ENCODE measurements around the gene RDH11. TPM values are rescaled to one million over a fixed set of nuclear protein-coding genes. Genes with fewer than 3 reads are reported as not detected.

RDH11 gene
- total and polyA plus RNA-seq, 8 donors, result 60.6 to 97.1 (median 67.6) TPM

GRCh38 chr14:67736771-67737170 lies 41.2 kb upstream of the RDH11 start:
- H3K36me3 ChIP-seq, result no peaks in the 10 kb centered on the region
- H3K9me3 ChIP-seq, result no peaks in the 10 kb centered on the region
- TF ChIP-seq CTCF (IDR thresholded peaks at IDR 0.05), result no peak

GRCh38 chr14:67735336-67736147 lies 40.0 kb upstream of the RDH11 start:
- no peaks in the 10 kb centered on the region for H3K9me3 ChIP-seq
- intact Hi-C loops (cut with DNase I), result no loop called here
- DNase-seq (no peak), ATAC-seq (no peak)
- no peak for TF ChIP-seq CTCF (IDR thresholded peaks at IDR 0.05)
- H3K27me3 ChIP-seq, result no peaks in the 10 kb centered on the region
- no peaks in the 10 kb centered on the region for H3K4me1 ChIP-seq
- no peak overlapping the region for H3K4me3 ChIP-seq
- H3K27ac ChIP-seq, result no peak overlapping the region
- H3K36me3 ChIP-seq, result no peaks in the 10 kb centered on the region

More at GRCh38 chr14:67736771-67737170, 41.2 kb upstream of the RDH11 start:
- intact Hi-C loops (cut with DNase I), result no loop called here
- Histone ChIP-seq H3K4me1 (no peaks in the 10 kb centered on the region), H3K27ac (no peak overlapping the region), H3K4me3 (no peak overlapping the region), H3K27me3 (no peaks in the 10 kb centered on the region)
- no peak for DNase-seq
- no peak for ATAC-seq

GRCh38 chr14:67734675-67735074 lies 39.1 kb upstream of the RDH11 start:
- intact Hi-C loops (cut with DNase I), result no loop called here
- TF ChIP-seq CTCF (IDR thresholded peaks at IDR 0.05), result no peak
- no peaks in the 10 kb centered on the region for H3K27me3 ChIP-seq
- H3K4me1 ChIP-seq, result no peaks in the 10 kb centered on the region
- H3K36me3 ChIP-seq, result no peaks in the 10 kb centered on the region
- ATAC-seq, result no peak
- DNase-seq, result no peak
- H3K4me3 ChIP-seq, result no peak overlapping the region
- H3K9me3 ChIP-seq, result no peaks in the 10 kb centered on the region
- no peak overlapping the region for H3K27ac ChIP-seq

- Histone ChIP-seq H3K27ac (no peak overlapping the region), H3K27me3 (no peaks in the 10 kb centered on the region), H3K36me3 (no peaks in the 10 kb centered on the region), H3K9me3 (no peaks in the 10 kb centered on the region), H3K4me3 (no peak overlapping the region), H3K4me1 (no peaks in the 10 kb centered on the region)
- DNase-seq (no peak), ATAC-seq (no peak)
- no peak for TF ChIP-seq CTCF (IDR thresholded peaks at IDR 0.05)
- intact Hi-C loops (cut with DNase I), result no loop called here
Measured at GRCh38 chr14:67733616-67734015, 38.1 kb upstream of the RDH11 start.

- no peaks in the 10 kb centered on the region for H3K4me1 ChIP-seq
- intact Hi-C loops (cut with DNase I), result no loop called here
- H3K27me3 ChIP-seq, result peaks cover 0 to 3% of the 10 kb centered on the region in 2 donors
- H3K4me3 ChIP-seq, result no peak overlapping the region
- TF ChIP-seq CTCF (IDR thresholded peaks at IDR 0.05), result no peak
- ATAC-seq (peak; percentile 91), DNase-seq (peak; percentile 13 to 77 (median 60))
- H3K9me3 ChIP-seq, result no peaks in the 10 kb centered on the region
- H3K27ac ChIP-seq, result no peak overlapping the region
- H3K36me3 ChIP-seq, result no peaks in the 10 kb centered on the region
Measured at GRCh38 chr14:67729072-67729885, 33.7 kb upstream of the RDH11 start.
